HepG2 (cell line): ENCODE results near the gene AFDN. TPM values are rescaled to one million over a fixed set of nuclear protein-coding genes. Genes with fewer than 3 reads are reported as not detected.

ENCODE experiments used
- BCL6 ChIP-seq: IDR thresholded peaks from 2 replicates; pipeline ENCODE4 v1.6.1; 2016; ENCODE audit warnings: missing genetic modification reagents, missing compliant biosample characterization
- CCAR2 ChIP-seq: fragments of 200-400 bp; formaldehyde crosslinking; optimal IDR thresholded peaks from 2 replicates; pipeline ENCODE3; 2018; ENCODE audit warnings: low read depth, mild to moderate bottlenecking, low read length, moderate library complexity
- CENPX ChIP-seq: sonication (generic); formaldehyde crosslinking; IDR thresholded peaks from 2 replicates; pipeline ENCODE4 v1.9.0; 2021; ENCODE audit warnings: mild to moderate bottlenecking, missing genetic modification reagents, moderate library complexity
- FOXK2 ChIP-seq: fragments of 450-650 bp; IDR thresholded peaks from 2 replicates; pipeline ENCODE4 v1.6.1; 2016
- GABPB1 ChIP-seq: IDR thresholded peaks from 2 replicates; pipeline ENCODE4 v1.6.1; 2016; ENCODE audit warnings: mild to moderate bottlenecking, missing genetic modification reagents, moderate library complexity, missing compliant biosample characterization
- MTF1 ChIP-seq: sonication (generic); formaldehyde crosslinking; IDR thresholded peaks from 2 replicates; pipeline ENCODE4 v1.5.0; 2020; ENCODE audit warnings: missing genetic modification reagents
- MYNN ChIP-seq: sonication (generic); formaldehyde crosslinking; IDR thresholded peaks from 2 replicates; pipeline ENCODE4 v1.4.0; 2020; ENCODE audit warnings: mild to moderate bottlenecking, low read depth, missing genetic modification reagents
- NCOR1 ChIP-seq: fragments of 200-600 bp; sonication (generic); IDR thresholded peaks from 2 replicates; pipeline ENCODE4 v1.7.0; 2017; ENCODE audit warnings: antibody characterized with exemption, low read length, borderline replicate concordance
- SIX1 ChIP-seq: sonication (generic); formaldehyde crosslinking; IDR thresholded peaks from 2 replicates; pipeline ENCODE4 v1.4.0; 2020; ENCODE audit warnings: missing genetic modification reagents, borderline replicate concordance
- THAP11 ChIP-seq: IDR thresholded peaks from 2 replicates; pipeline ENCODE4 v1.6.1; 2016; ENCODE audit warnings: missing biosample characterization, missing genetic modification reagents
- ZKSCAN1 ChIP-seq: fragments of 150-350 bp; IDR thresholded peaks from 2 replicates; pipeline ENCODE4 v1.6.1; 2014; ENCODE audit warnings: low read length
- ZNF263 ChIP-seq: sonication (generic); formaldehyde crosslinking; IDR thresholded peaks from 2 replicates; pipeline ENCODE4 v1.4.0; 2020; ENCODE audit warnings: missing genetic modification reagents
- ZNF331 ChIP-seq: sonication (generic); formaldehyde crosslinking; IDR thresholded peaks from 2 replicates; pipeline ENCODE4 v1.4.0; 2020; ENCODE audit warnings: missing genetic modification reagents
- ZNF703 ChIP-seq: sonication (generic); formaldehyde crosslinking; IDR thresholded peaks from 2 replicates; pipeline ENCODE4 v1.5.1; 2020; ENCODE audit warnings: missing genetic modification reagents, mild to moderate bottlenecking, moderate library complexity, borderline replicate concordance
- polyA plus RNA-seq, 8 experiments: library from polyadenylated mRNA; depleted of rRNA in 3 of 8; stranded (reverse) in 7 of 8; unstranded in 1 of 8; fragments of >200 nt; fragmentation: Illumina TruSeq in 4 of 8; extraction: Trizol in 4 of 8; gene quantifications; 2 replicates each; pipeline versions ENCODE4 v1.2.1 to v1.2.3, GENCODE V29; 2011 to 2016; ENCODE audit warnings: low read depth in 4 of 8, missing spikeins in 1 of 8, mixed read lengths in 1 of 8; ENCODE audit not compliant: insufficient read depth in 1 of 8
- total RNA-seq, 5 experiments: library from RNA; depleted of rRNA; stranded (reverse); fragments of >200 nt; fragmentation: Illumina TruSeq; extraction: Trizol; gene quantifications; 2 replicates each; pipeline ENCODE4 v1.2.3, GENCODE V29; 2016; ENCODE audit warnings: low read depth in 1 of 5
- TF ChIP-seq, protein P1 (sequence below): sonication (generic); formaldehyde crosslinking; IDR thresholded peaks from 2 replicates; pipeline ENCODE4 v1.8.0; 2022; ENCODE audit warnings: missing genetic modification reagents, mild to moderate bottlenecking, inconsistent platforms, borderline replicate concordance
- TF ChIP-seq, protein P2 (sequence below): sonication (generic); formaldehyde crosslinking; IDR thresholded peaks from 2 replicates; pipeline ENCODE4 v1.4.0; 2020; ENCODE audit warnings: missing genetic modification reagents
- TF ChIP-seq, protein P3 (sequence below): sonication (generic); formaldehyde crosslinking; IDR thresholded peaks from 2 replicates; pipeline ENCODE4 v1.9.0; 2021; ENCODE audit warnings: missing genetic modification reagents, borderline replicate concordance
- TF ChIP-seq, protein P4 (sequence below): sonication (generic); formaldehyde crosslinking; IDR thresholded peaks from 2 replicates; pipeline ENCODE4 v1.8.0; 2022; ENCODE audit warnings: low read depth, missing genetic modification reagents
- TF ChIP-seq, protein P5 (sequence below): sonication (generic); formaldehyde crosslinking; IDR thresholded peaks from 2 replicates; pipeline ENCODE4 v1.5.0; 2020; ENCODE audit warnings: missing genetic modification reagents
- TF ChIP-seq, protein P6 (sequence below): sonication (generic); formaldehyde crosslinking; IDR thresholded peaks from 2 replicates; pipeline ENCODE4 v1.4.0; 2020; ENCODE audit warnings: missing genetic modification reagents, borderline replicate concordance

AFDN gene
- total and polyA plus RNA-seq, 2 of the 13 experiments (the other 11 are each of a cell fraction or from before 2014, with no cell fraction given) = 136 to 151 TPM

DNA sequence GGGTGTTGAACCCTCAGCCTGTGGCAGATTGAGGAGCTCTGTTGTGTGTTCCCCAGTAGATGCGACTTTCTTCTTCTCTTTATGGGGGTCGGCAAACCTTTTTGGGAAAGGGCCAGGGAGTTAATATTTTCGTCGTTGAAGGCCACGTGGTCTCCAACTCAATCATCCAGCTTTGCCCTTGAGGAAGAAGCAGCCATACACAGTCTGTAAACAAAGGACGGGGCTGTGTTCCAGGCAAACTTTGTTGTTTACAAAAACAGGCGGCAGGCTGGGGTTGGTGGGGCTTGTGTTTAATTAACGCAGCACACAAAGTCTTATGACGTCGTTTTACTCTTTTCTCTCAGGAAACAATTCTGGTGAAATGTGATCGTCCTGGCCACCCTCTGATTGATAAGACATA is 190.9 kb downstream of the AFDN start (continued):
- TF ChIP-seq, protein P1, sequence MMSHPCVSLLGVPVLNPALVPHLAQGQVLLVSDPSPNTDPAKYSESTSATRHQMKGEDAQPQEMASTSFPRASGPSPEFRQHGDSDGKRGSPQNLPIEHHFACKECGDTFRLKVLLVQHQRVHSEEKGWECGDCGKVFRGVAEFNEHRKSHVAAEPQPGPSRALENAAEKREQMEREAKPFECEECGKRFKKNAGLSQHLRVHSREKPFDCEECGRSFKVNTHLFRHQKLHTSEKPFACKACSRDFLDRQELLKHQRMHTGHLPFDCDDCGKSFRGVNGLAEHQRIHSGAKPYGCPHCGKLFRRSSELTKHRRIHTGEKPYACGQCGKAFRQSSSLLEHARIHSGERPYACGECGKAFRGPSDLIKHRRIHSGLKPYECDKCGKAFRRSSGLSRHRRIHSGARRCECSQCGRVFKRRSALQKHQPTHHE (CRISPR knock-in tag) = no peak
- TF ChIP-seq, protein P2, sequence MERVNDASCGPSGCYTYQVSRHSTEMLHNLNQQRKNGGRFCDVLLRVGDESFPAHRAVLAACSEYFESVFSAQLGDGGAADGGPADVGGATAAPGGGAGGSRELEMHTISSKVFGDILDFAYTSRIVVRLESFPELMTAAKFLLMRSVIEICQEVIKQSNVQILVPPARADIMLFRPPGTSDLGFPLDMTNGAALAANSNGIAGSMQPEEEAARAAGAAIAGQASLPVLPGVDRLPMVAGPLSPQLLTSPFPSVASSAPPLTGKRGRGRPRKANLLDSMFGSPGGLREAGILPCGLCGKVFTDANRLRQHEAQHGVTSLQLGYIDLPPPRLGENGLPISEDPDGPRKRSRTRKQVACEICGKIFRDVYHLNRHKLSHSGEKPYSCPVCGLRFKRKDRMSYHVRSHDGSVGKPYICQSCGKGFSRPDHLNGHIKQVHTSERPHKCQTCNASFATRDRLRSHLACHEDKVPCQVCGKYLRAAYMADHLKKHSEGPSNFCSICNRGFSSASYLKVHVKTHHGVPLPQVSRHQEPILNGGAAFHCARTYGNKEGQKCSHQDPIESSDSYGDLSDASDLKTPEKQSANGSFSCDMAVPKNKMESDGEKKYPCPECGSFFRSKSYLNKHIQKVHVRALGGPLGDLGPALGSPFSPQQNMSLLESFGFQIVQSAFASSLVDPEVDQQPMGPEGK (CRISPR knock-in tag) = 0 out of 2 replicates have a peak, but pooled peaks have one; percentile 16
- TF ChIP-seq, protein P3, sequence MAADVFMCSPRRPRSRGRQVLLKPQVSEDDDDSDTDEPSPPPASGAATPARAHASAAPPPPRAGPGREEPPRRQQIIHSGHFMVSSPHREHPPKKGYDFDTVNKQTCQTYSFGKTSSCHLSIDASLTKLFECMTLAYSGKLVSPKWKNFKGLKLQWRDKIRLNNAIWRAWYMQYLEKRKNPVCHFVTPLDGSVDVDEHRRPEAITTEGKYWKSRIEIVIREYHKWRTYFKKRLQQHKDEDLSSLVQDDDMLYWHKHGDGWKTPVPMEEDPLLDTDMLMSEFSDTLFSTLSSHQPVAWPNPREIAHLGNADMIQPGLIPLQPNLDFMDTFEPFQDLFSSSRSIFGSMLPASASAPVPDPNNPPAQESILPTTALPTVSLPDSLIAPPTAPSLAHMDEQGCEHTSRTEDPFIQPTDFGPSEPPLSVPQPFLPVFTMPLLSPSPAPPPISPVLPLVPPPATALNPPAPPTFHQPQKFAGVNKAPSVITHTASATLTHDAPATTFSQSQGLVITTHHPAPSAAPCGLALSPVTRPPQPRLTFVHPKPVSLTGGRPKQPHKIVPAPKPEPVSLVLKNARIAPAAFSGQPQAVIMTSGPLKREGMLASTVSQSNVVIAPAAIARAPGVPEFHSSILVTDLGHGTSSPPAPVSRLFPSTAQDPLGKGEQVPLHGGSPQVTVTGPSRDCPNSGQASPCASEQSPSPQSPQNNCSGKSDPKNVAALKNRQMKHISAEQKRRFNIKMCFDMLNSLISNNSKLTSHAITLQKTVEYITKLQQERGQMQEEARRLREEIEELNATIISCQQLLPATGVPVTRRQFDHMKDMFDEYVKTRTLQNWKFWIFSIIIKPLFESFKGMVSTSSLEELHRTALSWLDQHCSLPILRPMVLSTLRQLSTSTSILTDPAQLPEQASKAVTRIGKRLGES (CRISPR knock-in tag) = no peak
- TF ChIP-seq, protein P4, sequence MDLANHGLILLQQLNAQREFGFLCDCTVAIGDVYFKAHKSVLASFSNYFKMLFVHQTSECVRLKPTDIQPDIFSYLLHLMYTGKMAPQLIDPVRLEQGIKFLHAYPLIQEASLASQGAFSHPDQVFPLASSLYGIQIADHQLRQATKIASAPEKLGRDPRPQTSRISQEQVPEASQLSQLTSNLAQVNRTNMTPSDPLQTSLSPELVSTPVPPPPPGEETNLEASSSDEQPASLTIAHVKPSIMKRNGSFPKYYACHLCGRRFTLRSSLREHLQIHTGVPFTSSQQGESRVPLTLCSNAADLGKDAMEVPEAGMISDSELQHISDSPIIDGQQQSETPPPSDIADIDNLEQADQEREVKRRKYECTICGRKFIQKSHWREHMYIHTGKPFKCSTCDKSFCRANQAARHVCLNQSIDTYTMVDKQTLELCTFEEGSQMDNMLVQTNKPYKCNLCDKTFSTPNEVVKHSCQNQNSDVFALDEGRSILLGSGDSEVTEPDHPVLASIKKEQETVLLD (CRISPR knock-in tag) = no peak
- TF ChIP-seq CCAR2 (no peak), BCL6 (CRISPR knock-in tag) (0 out of 2 replicates have a peak, but pooled peaks have one; percentile 6), NCOR1 (no peak), THAP11 (CRISPR knock-in tag) (no peak), MTF1 (CRISPR knock-in tag) (no peak), GABPB1 (CRISPR knock-in tag) (no peak), ZNF263 (CRISPR knock-in tag) (no peak), SIX1 (no peak), CENPX (no peak), ZNF703 (no peak), FOXK2 (no peak), MYNN (CRISPR knock-in tag) (no peak), ZKSCAN1 (no peak), ZNF331 (CRISPR knock-in tag) (no peak)
- TF ChIP-seq, protein P5, sequence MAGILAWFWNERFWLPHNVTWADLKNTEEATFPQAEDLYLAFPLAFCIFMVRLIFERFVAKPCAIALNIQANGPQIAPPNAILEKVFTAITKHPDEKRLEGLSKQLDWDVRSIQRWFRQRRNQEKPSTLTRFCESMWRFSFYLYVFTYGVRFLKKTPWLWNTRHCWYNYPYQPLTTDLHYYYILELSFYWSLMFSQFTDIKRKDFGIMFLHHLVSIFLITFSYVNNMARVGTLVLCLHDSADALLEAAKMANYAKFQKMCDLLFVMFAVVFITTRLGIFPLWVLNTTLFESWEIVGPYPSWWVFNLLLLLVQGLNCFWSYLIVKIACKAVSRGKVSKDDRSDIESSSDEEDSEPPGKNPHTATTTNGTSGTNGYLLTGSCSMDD = no peak
- TF ChIP-seq, protein P6, sequence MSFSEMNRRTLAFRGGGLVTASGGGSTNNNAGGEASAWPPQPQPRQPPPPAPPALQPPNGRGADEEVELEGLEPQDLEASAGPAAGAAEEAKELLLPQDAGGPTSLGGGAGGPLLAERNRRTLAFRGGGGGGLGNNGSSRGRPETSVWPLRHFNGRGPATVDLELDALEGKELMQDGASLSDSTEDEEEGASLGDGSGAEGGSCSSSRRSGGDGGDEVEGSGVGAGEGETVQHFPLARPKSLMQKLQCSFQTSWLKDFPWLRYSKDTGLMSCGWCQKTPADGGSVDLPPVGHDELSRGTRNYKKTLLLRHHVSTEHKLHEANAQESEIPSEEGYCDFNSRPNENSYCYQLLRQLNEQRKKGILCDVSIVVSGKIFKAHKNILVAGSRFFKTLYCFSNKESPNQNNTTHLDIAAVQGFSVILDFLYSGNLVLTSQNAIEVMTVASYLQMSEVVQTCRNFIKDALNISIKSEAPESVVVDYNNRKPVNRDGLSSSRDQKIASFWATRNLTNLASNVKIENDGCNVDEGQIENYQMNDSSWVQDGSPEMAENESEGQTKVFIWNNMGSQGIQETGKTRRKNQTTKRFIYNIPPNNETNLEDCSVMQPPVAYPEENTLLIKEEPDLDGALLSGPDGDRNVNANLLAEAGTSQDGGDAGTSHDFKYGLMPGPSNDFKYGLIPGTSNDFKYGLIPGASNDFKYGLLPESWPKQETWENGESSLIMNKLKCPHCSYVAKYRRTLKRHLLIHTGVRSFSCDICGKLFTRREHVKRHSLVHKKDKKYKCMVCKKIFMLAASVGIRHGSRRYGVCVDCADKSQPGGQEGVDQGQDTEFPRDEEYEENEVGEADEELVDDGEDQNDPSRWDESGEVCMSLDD (CRISPR knock-in tag) = no peak
